Amniotic stem cell (primary cell): Measurements from ENCODE around the gene SLC6A15.
A peak's percentile ranks its signal among the peaks of the same experiment; 100 is the strongest.

Experiments
- DNase-seq: peaks from one replicate; lab custom pipeline; 2025; lab: John Stamatoyannopoulos, UW

The SLC6A15 gene

DNA sequence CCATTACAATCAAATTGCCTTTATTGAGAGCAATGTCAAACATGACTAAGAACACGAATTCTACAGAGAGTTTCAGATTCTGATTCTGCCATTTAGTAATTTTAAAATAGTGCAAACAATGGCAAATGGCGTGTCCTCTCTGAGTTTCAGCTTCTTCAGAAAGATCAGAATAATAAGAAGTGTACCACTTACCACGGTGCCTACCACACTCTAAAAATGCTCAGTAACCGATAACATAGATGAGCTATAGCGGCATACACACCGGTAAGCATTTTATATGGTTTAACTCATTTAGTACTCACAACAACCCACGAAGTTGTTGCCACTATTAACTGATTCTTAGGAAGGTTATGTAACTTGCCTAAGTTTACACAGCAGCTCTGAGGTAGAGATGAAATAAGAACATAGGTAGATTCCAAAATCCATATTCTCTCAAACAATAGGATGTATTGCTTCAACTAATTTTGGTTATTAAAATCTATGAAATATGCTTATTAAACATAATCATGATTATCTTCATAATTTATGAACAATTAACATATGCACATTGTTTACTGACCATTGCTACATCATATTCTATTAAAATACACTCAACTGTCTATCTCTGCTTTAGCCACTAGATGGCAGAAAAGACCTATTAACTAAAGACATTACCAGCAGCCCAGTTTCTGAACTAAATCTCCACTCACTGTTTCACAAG lies 38.3 kb downstream of the SLC6A15 start:
- peak; percentile 55 for DNase-seq

DNA sequence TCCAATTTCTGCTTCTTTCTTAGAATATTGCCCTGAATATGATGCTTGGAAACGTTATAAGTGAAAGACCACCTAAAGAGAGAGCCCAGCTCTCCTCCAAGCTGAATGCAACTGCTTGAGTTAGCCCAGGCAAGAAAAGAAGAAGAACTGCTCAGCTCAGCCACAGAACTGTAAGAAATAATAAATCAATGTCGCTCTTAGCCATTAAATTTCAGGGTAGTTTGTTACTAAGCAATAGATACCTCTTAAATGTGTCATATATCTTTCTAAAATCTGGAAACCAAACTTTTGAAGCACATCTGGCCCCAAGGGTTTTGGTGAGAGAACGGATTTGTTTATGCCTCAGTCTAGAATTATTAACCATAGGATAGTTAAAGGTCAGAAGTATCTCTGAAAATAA lies 50.4 kb downstream of the SLC6A15 start:
- DNase-seq = no peak

DNA sequence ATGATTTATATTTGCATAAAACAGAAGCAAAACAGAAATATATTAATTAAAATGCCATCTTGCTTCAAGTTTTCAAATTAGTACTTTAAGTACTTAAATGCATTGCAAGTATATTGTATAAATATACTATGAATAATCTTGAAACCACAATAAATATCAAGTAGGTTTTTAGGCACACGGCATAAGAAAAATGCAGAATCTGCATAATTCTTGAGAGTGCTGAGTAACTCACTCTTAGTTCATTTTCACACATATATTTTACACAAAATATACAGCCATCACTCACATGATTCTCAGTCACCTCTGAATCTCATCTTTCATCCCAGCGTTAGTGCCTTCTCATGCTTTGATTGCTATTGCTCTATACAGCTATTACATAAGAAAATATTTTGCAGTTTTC lies 51.9 kb downstream of the SLC6A15 start:
- no peak for DNase-seq

DNA sequence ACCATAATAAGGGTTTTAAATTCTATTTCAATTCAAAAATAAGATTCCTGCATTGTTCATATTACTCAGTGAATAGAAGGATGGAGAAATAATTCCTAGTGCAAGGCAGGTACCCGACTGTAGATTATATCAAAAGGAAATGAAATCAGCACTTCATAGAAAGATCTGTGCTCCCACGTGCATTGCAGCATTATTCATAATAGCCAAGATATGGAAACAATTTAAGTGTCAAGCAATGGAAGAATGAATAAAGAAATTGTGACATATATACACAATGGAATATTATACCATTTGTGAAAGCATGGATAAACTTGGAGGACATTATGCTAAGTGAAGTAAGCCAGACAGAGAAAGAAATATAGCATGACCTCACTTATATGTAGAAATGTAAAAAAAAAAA lies 53.8 kb downstream of the SLC6A15 start:
- DNase-seq = no peak

DNA sequence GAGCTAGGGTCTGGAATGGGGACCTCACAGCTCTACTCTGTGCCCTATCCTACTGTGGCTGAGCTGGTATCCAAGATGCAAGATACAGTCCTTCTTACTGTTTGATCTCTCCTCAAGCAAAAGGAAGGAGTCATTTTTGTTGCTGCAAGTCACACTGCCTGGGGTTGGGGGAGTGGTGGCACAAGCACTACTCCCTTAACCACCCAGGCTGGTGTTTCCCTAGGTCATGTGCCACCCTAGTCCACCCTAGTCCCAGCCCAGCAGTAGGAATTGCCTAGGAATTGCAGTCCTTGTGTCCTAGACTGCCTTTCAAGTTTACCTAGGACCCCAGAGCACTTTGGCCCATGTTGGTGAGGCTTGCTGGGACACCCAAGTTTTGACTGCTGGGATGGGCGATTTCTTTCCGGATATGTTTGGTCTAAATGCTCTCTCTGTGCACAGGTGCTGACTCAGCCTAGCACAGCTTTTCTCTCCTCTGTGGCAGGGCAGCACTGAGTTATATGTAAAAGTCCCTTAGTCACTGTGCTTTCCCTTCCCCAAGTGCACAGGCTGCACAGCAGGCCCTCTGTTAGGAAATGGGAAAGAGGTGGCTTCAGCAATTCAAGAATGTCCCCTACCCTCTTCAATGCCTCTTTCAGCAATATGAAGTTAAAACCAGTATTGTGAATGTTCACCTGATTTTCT lies 54.9 kb downstream of the SLC6A15 start:
- DNase-seq = no peak

DNA sequence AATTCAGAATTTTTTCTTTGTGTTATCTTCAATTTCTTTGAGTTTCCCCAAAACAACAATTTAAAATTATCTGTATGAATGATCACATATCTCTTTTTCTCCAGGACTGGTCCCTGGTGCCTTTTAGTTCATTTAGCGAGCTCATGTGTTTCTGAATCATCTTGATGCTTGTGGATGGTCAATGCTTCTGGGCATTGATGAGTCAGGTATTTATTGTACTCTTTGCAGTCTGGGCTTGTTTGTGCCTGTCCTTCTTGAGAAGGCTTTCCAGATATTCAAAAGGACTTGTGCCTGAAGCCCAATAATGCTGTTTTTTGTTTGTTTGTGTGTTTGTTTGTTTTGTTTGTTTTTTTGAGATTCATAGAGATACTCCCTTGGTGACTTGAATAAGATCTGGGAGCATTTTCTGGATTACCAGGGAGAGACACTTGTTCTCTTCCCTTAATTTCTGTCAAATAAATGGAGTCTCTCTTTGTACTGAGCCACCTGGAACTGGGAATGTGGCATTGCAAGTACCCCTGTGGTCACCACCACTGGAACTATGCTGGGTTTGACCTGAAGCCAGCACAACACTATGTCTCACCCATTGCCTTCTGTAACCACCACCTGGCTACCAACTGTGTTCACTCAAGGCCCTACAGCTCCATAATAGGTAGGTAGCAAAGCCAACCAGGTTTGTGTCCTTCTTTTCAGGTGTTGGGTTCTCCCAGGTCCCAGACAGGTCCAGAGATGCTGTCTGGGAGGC lies 56.3 kb downstream of the SLC6A15 start:
- no peak for DNase-seq

DNA sequence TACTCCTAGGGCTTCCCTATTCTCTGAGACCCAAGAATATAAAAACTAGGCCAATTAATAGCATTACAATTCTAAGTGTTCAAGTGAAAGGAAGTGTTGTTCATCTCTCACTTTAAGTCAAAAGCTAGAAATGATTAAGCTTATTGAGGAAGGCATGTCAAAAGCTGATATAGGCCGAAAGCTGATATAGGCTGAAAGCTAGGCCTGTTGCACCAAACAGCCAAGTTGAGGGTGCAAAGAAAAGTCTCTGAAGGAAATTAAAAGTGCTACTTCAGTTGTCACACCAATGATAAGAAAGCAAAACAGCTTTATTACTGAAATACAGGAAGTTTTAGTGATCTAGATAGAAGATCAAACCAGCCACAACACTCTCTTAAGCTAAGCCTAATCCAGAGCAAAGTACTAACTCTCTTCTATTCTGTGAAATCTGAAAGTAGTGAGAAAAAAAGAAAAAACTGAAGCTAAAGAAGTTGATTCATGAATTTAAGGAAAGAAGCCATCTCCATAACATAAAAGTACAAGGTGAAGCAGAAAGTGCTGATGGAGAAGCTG lies 68.9 kb downstream of the SLC6A15 start:
- DNase-seq = no peak

DNA sequence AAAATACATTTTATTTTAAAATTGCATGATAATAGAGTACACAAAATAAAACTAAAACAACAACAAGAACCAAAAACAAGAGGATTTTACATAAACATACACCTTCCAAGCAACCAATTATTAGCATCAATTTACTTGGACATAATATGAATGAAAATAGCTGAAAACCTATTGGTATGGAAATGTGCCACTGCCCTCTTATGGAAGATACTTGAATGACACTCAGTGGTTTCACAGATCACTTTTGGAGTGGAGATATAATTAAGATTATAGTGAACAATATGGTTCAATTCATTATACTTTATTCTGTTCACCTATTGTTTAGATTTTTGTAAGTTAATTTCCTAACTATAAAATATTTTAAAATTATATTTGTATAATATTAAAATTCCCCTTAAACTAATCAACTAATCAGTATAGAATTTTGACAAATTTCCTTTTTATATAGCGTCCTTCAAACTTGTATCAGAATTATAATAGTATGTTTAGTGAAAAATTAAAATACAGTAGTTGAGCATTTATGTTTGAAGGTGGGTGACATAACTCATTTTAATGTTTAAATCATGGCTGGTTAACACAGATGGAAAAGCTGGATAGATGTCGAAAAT lies 70.1 kb downstream of the SLC6A15 start:
- DNase-seq = peak; percentile 25

DNA sequence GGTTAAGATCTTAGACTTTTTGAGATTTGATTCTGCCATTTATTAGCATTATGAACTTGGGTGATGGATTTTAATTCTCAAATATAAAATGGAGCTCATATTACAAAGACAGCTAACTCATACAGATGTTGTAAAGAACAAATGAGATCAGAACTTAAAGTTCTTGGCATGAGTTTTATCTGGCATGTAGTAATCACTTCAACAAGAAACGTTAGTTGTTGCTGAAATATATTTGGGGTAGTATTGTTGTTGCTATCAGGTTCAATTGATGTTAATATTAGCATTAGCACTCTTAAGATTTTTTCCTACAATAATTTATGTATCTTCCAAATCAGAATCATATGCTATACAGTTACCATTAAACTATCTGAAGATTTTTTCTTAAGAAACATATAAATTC lies 71.0 kb downstream of the SLC6A15 start:
- no peak for DNase-seq

DNA sequence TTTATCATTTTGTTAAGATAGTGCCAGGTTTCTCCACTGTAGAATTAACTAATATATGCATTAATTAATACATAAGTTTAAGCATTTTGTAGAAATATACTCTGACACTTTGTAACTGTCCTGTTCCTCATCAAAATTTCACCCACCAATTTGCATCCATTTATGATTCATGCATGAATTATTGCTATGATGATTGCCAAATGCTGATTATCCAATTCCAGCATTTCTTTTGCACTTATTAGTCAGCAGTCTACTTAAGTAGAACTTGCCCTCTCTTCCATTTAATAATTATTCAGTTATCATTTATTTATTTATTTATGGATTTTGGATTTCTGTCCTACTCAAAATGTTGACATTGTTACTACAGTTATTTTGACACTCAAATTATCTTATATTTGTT lies 72.2 kb downstream of the SLC6A15 start:
- no peak for DNase-seq

DNA sequence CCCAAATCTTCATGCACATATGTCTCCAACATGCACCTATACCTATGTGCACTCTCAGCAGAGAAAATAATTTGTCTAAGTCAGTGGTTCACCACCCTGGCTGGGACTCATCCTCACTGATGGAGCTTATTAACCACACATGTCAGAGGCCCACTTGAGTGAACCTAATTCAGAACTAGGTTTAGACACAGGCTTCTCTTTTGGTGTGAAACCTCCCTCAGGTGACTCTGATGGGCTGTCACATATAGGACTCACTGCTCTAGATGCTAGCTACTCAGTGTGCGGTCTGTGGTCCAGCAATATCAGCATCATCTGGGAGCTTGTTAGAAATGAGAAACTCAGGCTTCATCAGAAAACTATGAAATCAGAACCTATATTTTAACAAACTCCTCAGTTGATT lies 85.7 kb downstream of the SLC6A15 start:
- no peak for DNase-seq

DNA sequence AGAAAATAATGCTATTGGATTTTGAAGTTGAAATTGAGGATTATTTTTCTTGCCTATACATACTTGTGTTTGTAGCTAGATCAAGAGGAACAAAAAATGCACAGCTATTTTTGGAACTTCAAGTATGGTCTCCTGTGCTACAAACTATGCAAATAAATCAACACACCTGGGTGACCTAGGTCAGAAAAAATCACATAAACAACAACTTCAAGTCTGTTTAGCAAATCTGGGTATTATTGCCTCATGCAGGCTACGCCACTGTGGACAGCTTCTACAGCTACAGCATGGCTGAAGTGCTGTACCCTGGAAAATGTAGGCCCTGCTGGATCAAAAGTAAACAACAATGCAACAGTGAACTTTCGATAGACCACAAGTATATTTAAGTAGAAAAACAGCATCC lies 87.5 kb downstream of the SLC6A15 start:
- no peak for DNase-seq

DNA sequence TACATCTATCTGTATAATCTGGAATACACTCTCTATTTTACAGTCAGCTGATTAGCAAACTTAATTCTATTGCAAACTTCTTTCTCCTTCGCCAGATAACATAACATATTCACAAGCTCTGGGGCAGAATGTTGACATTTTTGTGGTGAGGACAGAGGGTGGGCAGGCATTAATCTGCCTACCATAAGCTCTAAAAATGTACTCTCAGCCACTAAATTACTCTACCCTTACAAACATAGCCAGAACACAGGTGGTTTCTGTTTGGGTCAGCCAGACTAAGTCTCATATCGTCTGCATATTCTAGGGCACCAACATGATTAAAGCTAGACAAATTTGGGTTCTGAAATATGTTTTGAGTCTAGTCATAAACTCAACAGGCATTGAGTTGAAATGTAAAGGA lies 90.1 kb downstream of the SLC6A15 start:
- DNase-seq = no peak

DNA sequence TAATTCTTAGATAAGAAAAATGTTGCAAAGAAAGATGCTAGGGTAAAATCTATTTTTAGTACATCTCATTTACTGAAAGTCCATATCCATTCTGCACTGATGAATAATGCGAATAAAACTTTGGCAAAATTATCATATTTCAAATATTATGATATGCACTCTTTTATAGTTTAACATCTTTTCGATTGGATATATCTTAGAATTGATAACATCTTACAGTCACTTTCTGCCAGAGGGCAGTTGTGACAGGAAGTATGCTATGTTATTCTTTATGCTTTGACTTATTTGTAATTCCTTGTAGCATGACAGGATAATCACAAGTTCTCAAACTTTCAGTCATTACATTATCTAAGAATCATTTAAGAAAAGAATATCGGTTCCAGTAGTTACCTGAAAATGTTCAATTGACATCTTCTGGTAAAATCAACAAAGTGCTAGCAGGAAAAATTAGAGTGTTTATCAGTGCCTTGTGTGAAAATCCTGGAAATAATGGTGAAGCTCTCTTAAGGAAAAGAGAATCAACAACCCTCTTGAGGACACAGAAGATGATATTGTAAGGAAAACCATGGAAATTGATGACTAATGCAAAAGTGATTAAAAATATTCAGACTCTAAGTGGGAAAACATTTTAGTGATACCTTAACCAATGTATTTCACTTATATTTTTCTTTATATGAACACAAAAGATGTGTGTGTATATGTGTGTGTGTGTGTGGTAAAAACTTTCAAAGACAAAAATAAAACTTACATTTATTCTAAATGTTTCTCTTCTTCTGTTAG lies 95.5 kb downstream of the SLC6A15 start:
- no peak for DNase-seq

DNA sequence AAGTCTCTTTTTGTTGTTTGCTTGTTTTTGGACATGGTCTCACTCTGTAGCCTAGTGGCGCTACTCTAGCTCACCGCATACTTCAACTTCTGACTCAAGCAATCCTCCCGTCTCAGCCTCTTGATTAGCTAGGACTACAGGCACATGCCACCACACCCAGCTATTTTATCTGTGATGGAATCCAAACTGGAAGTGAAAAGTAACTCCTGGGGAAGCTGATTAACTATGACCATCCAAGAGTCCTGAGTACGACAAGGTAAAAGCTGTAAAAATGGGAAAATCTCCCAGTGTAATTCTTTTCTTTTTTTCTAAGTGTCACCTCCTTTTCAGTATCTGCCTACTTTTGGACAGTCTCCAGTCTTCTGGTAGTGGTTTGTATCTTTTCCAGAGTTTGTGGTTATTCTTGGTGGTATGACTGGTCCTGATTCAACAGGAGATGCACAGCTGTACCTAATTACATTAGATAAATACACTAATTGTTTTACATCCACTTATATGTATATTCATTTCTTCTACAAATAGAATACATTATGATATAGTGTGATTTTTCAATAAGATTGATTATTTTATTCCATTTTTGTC lies 97.8 kb downstream of the SLC6A15 start:
- no peak for DNase-seq

DNA sequence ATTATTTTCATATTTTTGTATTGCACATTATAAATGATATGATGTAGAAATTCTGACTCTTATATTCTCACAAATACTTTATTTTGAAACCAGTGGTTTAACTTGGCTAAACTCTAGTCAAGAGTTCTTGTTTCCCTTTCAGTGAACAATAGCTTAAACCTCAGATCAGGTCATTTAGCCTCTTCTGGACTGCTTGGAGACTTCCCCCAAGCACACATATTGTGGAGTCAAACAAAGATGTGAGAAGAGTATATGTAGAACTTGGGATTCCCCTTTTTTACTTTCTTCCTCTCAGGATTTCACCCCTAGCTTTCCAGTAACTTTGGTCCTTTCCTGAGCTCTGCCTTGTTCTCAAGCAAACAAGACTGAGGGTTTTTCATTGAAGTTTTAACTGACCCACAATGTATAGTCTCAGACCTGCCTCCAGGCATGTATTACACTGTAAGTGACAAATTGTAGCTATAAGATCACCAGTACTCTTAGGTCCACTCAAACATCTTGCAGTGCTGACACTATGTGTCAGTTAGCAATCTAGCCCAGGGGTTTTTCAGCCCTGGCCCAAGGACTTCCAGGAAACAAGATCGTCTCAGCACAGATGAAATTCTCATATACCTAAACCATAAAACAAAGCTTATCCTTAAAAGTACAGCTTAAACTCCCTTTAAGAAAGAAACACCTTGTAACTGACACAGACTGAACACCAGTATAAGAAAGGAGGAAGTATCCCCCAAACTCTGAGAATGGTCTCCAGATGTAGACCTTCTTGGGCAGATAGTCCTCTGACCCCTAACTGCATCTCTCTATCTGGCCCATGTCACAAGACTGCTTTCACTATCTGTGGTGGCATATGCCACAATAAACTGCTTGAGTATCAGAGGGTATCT lies 98.6 kb downstream of the SLC6A15 start:
- DNase-seq = no peak

DNA sequence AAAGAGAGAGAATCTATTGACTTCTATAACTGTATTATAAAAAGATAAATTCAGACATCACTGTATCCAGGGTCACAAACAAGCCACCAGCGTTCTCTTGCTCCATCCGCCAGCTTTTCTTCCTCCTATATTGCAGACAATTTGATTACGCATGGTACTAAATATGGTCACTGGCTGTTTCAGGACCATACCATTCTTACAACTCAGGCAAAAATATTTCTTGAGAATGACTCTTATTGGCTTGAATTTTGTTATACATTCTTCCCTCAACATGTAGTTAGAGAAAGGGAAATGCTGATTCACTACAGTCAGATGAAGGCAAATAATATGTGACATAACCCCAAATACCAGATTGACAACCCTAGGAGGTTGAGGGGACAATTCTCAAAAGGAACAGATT lies 101.3 kb downstream of the SLC6A15 start:
- no peak for DNase-seq

DNA sequence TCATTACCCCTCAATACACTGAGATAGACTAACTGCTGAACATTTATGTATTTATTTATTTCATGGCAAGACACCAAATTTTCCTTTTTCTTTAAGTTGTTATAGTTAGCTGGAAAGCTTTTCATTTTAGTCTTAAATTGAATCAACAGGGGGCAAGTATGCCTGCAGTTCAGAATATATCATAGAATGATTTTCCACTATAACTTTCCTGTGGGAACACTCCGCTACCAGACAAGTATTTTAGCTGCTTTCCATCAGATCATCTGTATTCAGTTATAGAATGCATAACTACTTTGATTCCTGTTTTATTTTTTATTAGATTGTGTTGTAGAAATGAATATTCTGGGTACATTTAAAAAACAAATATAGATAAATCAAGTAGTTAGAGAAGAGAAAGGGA lies 102.0 kb downstream of the SLC6A15 start:
- DNase-seq = no peak
